Lower leg skin (tissue), 3 donors: ENCODE results near the gene NTN4.
A peak's percentile ranks its signal among the peaks of the same experiment; 100 is the strongest.

Experiments used
- CTCF ChIP-seq, 3 donors: fragments of 450-650 bp; IDR thresholded peaks; one replicate each; pipeline ENCODE4 v1.5.1; 2016; ENCODE audit warnings: antibody characterized with exemption in 3 of 3, mild to moderate bottlenecking in 3 of 3, moderate library complexity in 2 of 3
- POLR2A ChIP-seq, 2 donors: fragments of 450-650 bp; IDR thresholded peaks; one replicate each; pipeline ENCODE4 v1.6.1; 2016 to 2017; ENCODE audit warnings: antibody characterized with exemption in 2 of 2, mild to moderate bottlenecking in 1 of 2, moderate library complexity in 1 of 2

GRCh38 chr12:95815632-95816212 is 25.2 kb upstream of the NTN4 start:
- no peak for TF ChIP-seq POLR2A (IDR thresholded peaks at IDR 0.05)
- peak in 1 of 3 donors; percentile 15 for TF ChIP-seq CTCF (IDR thresholded peaks at IDR 0.05)
